WTC11 (cell line): ENCODE data around the gene KIR3DL2.
"Not testable (repeated sequence)": the region's sequence is repeated elsewhere in the genome, so short reads cannot be mapped to it uniquely, and the experiment has no call there.

Experiments used
- ARID4B ChIP-seq: sonication (generic); formaldehyde crosslinking; IDR thresholded peaks from 2 replicates; pipeline ENCODE4 v1.8.0; 2023; ENCODE audit warnings: missing genetic modification reagents, mild to moderate bottlenecking, borderline replicate concordance
- CTCF ChIP-seq: fragments of 200-600 bp; IDR thresholded peaks from 2 replicates; pipeline ENCODE4 v1.8.0; 2022; ENCODE audit warnings: antibody characterized with exemption
- E2F4 ChIP-seq: sonication (generic); formaldehyde crosslinking; IDR thresholded peaks from 2 replicates; pipeline ENCODE4 v1.8.1; 2022; ENCODE audit warnings: low read depth, mild to moderate bottlenecking, moderate library complexity, missing genetic modification reagents, borderline replicate concordance
- ELF4 ChIP-seq: sonication (generic); formaldehyde crosslinking; IDR thresholded peaks from 2 replicates; pipeline ENCODE4 v1.8.1; 2022; ENCODE audit warnings: low read depth, mild to moderate bottlenecking, moderate library complexity, missing genetic modification reagents
- IRF2 ChIP-seq: sonication (generic); formaldehyde crosslinking; IDR thresholded peaks from 2 replicates; pipeline ENCODE4 v1.8.0; 2022; ENCODE audit warnings: low read depth, missing genetic modification reagents, borderline replicate concordance
- MAX ChIP-seq: sonication (generic); formaldehyde crosslinking; IDR thresholded peaks from 2 replicates; pipeline ENCODE4 v1.8.0; 2022; ENCODE audit warnings: mild to moderate bottlenecking, missing genetic modification reagents
- NFE2L1 ChIP-seq: sonication (generic); formaldehyde crosslinking; IDR thresholded peaks from 2 replicates; pipeline ENCODE4 v1.8.1; 2023; ENCODE audit warnings: missing genetic modification reagents
- RELA ChIP-seq: sonication (generic); formaldehyde crosslinking; IDR thresholded peaks from 2 replicates; pipeline ENCODE4 v1.8.1; 2022; ENCODE audit warnings: missing genetic modification reagents, mild to moderate bottlenecking, borderline replicate concordance
- STAT6 ChIP-seq: sonication (generic); formaldehyde crosslinking; conservative IDR thresholded peaks from 2 replicates; pipeline ENCODE4 v1.8.1; 2023; ENCODE audit warnings: mild to moderate bottlenecking, low read depth, missing genetic modification reagents, moderate library complexity
- ZNF121 ChIP-seq: sonication (generic); formaldehyde crosslinking; IDR thresholded peaks from 2 replicates; pipeline ENCODE4 v1.8.0; 2023; ENCODE audit warnings: missing genetic modification reagents
- ZNF317 ChIP-seq: sonication (generic); formaldehyde crosslinking; IDR thresholded peaks from 2 replicates; pipeline ENCODE4 v1.8.1; 2023; ENCODE audit warnings: low read depth, mild to moderate bottlenecking, moderate library complexity, missing genetic modification reagents, borderline replicate concordance

GRCh38 chr19:54850061-54850640 is at the start of gene KIR3DL2:
- not testable (repeated sequence) for TF ChIP-seq ZNF317 (CRISPR knock-in tag); CTCF; E2F4; STAT6 (CRISPR knock-in tag); ARID4B (CRISPR knock-in tag); RELA (CRISPR knock-in tag); IRF2 (CRISPR knock-in tag); MAX (CRISPR knock-in tag); NFE2L1 (CRISPR knock-in tag); ZNF121 (CRISPR knock-in tag); ELF4 (CRISPR knock-in tag)
